Fibroblast of the aortic adventitia (primary cell): Measurements from ENCODE around the gene RASAL2. TPM values are rescaled to one million over a fixed set of nuclear protein-coding genes. Genes with fewer than 3 reads are reported as not detected.

ENCODE experiments used
- DNase-seq: peaks from one replicate; pipeline ENCODE4 v3.0.0-alpha.2; 2010; ENCODE audit warnings: low read depth
- H3K4me3 ChIP-seq: 2 replicates; pipeline ENCODE4 v1.5.1; 2011; ENCODE audit warnings: low read depth, mild to moderate bottlenecking, control low read depth, low read length, moderate library complexity
- total RNA-seq: library from RNA; depleted of rRNA; stranded (reverse); fragments of >200 nt; gene quantifications from 2 replicates; pipeline ENCODE4 v1.2.3, GENCODE V29; 2012; ENCODE audit warnings: low replicate concordance
- TF ChIP-seq, protein P1 (sequence below): IDR thresholded peaks from 2 replicates; pipeline ENCODE4 v1.5.1; 2011; ENCODE audit warnings: mild to moderate bottlenecking, low read length, control low read depth, inconsistent platforms; ENCODE audit not compliant: insufficient read depth

The RASAL2 gene
- total RNA-seq, 1 donor: 30.5 TPM

DNA sequence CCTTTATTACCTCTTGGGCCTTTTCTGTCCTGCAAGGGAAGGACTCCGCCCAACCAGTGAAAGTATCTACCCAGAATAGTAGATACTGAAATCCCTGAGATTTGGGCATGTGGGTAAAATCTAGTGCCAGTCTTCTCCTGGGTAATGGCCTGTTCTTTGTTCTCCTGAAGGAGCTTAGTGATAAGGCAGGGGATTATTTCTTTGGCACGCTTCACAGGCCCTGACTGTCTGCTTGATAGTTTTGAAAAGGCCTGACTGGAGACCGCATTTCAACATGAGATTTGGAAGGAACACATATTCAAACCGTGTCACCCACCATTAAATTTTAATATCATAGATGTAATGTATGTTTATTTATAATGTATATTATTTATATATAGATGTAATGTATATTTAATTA, 48.9 kb downstream of the RASAL2 start:
- no peak overlapping the region for H3K4me3 ChIP-seq
- TF ChIP-seq, protein P1, sequence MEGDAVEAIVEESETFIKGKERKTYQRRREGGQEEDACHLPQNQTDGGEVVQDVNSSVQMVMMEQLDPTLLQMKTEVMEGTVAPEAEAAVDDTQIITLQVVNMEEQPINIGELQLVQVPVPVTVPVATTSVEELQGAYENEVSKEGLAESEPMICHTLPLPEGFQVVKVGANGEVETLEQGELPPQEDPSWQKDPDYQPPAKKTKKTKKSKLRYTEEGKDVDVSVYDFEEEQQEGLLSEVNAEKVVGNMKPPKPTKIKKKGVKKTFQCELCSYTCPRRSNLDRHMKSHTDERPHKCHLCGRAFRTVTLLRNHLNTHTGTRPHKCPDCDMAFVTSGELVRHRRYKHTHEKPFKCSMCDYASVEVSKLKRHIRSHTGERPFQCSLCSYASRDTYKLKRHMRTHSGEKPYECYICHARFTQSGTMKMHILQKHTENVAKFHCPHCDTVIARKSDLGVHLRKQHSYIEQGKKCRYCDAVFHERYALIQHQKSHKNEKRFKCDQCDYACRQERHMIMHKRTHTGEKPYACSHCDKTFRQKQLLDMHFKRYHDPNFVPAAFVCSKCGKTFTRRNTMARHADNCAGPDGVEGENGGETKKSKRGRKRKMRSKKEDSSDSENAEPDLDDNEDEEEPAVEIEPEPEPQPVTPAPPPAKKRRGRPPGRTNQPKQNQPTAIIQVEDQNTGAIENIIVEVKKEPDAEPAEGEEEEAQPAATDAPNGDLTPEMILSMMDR: no peak
- DNase-seq: no peak

- H3K4me3 ChIP-seq: no peak overlapping the region
- peak; percentile 28 for DNase-seq
- TF ChIP-seq, protein P1: no peak
These were observed 50.1 kb downstream of the RASAL2 start for GRCh38 chr1:178143730-178144690.

- no peak for DNase-seq
- H3K4me3 ChIP-seq: no peak overlapping the region
- TF ChIP-seq, protein P1: no peak
These were observed 51.7 kb downstream of the RASAL2 start for GRCh38 chr1:178145605-178146004.

DNA sequence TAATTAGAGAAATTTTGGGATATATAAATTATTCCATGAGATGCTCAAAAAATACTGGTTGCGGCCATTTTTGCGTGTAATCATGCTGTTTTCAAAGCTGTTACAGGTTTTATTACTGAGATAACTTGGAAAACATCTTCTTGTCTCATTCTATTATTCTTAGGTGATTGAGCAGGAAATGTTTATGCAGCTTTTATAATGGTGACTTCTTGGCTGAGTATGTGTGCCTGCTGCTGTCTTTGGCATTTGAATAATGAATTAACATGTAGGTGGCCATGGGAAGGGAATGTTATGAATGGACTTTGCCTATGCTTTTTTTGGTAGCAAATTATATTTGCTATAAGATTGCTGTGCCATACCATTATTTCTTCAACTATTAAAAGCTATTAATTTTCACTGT, 52.5 kb downstream of the RASAL2 start:
- no peak for DNase-seq
- H3K4me3 ChIP-seq: no peak overlapping the region
- TF ChIP-seq, protein P1: no peak

- no peak overlapping the region for H3K4me3 ChIP-seq
- TF ChIP-seq, protein P1: no peak
- DNase-seq: no peak
These were observed 56.7 kb downstream of the RASAL2 start for GRCh38 chr1:178150610-178151009.

GRCh38 chr1:178151831-178152230, 57.9 kb downstream of the RASAL2 start:
- TF ChIP-seq, protein P1: no peak
- no peak overlapping the region for H3K4me3 ChIP-seq
- DNase-seq: no peak
